ENCODE results near the gene CALN1. TPM values are rescaled to one million over a fixed set of nuclear protein-coding genes. Genes with fewer than 3 reads are reported as not detected.

CALN1 gene
- total RNA-seq, 4 donors from 2014 or later, result under 0.01 to 0.06 TPM; not detected in 2

GRCh38 chr7:71843676-71844075 lies 568.5 kb downstream of the CALN1 start:
- intact Hi-C loops (cut with DNase I), result no loop called here
- no peaks in the 10 kb centered on the region for H3K4me1 ChIP-seq
- no peak overlapping the region for H3K4me3 ChIP-seq
- no peak for DNase-seq (ENCODE audit: extremely low spot score)
- H3K36me3 ChIP-seq, result no peaks in the 10 kb centered on the region
- peaks cover 0 to 4% (median 0%) of the 10 kb centered on the region in 4 donors for H3K9me3 ChIP-seq
- WGBS, result 47% methylated on average over 4 of the region's 4 CpGs
- no peak for TF ChIP-seq CTCF (IDR thresholded peaks at IDR 0.05)
- TF ChIP-seq POLR2A (IDR thresholded peaks at IDR 0.05; ENCODE audit: low read depth), result no peak
- TF ChIP-seq EP300 (IDR thresholded peaks at IDR 0.05), result no peak
- no peak for TF ChIP-seq POLR2AphosphoS5 (IDR thresholded peaks at IDR 0.05)
- H3K27ac ChIP-seq (replicated peaks in 1 of 4), result no peak overlapping the region
- H3K27me3 ChIP-seq, result peaks cover 0 to 5% (median 0%) of the 10 kb centered on the region in 4 donors

- Histone ChIP-seq H3K4me1 (no peaks in the 10 kb centered on the region), H3K27ac (replicated peaks in 1 of 4) (no peak overlapping the region), H3K4me3 (no peak overlapping the region), H3K36me3 (no peaks in the 10 kb centered on the region), H3K27me3 (peaks cover 0 to 5% (median 0%) of the 10 kb centered on the region in 4 donors), H3K9me3 (peaks cover 0 to under 1% (median 0%) of the 10 kb centered on the region in 4 donors)
- WGBS, result 61% methylated on average over 3 of the region's 3 CpGs
- intact Hi-C loops (cut with DNase I), result no loop called here
- TF ChIP-seq POLR2AphosphoS5 (IDR thresholded peaks at IDR 0.05), result no peak
- DNase-seq (ENCODE audit: extremely low spot score), result no peak
These were observed 569.4 kb downstream of the CALN1 start for GRCh38 chr7:71842786-71843185.

- Histone ChIP-seq H3K27ac (replicated peaks in 1 of 4) (no peak overlapping the region), H3K4me1 (no peaks in the 10 kb centered on the region), H3K27me3 (peaks cover 0 to 5% (median 0%) of the 10 kb centered on the region in 4 donors), H3K36me3 (no peaks in the 10 kb centered on the region), H3K4me3 (no peak overlapping the region), H3K9me3 (no peaks in the 10 kb centered on the region)
- TF ChIP-seq CTCF (IDR thresholded peaks at IDR 0.05) (no peak), POLR2AphosphoS5 (IDR thresholded peaks at IDR 0.05) (no peak), EP300 (IDR thresholded peaks at IDR 0.05) (no peak)
- DNase-seq (ENCODE audit: extremely low spot score), result no peak
- WGBS, result 45% methylated on average over 6 of the region's 6 CpGs
- intact Hi-C loops (cut with DNase I), result no loop called here
These were observed 569.8 kb downstream of the CALN1 start for GRCh38 chr7:71842381-71842780.

GRCh38 chr7:71835056-71835455 lies 577.1 kb downstream of the CALN1 start:
- H3K9me3 ChIP-seq, result no peaks in the 10 kb centered on the region
- no peak for DNase-seq (ENCODE audit: extremely low spot score)
- H3K27ac ChIP-seq (replicated peaks in 1 of 4), result no peak overlapping the region
- intact Hi-C loops (cut with DNase I), result no loop called here
- TF ChIP-seq POLR2A (IDR thresholded peaks at IDR 0.05; ENCODE audit: low read depth) (no peak), CTCF (IDR thresholded peaks at IDR 0.05) (no peak), EP300 (IDR thresholded peaks at IDR 0.05) (no peak), POLR2AphosphoS5 (IDR thresholded peaks at IDR 0.05) (no peak)
- no peaks in the 10 kb centered on the region for H3K4me1 ChIP-seq
- no peak overlapping the region for H3K4me3 ChIP-seq
- no peaks in the 10 kb centered on the region for H3K36me3 ChIP-seq
- peaks cover 0 to 5% (median 0%) of the 10 kb centered on the region in 4 donors for H3K27me3 ChIP-seq
- WGBS, result 78% methylated on average over 5 of the region's 5 CpGs

- no peaks in the 10 kb centered on the region for H3K4me1 ChIP-seq
- no peaks in the 10 kb centered on the region for H3K27me3 ChIP-seq
- TF ChIP-seq CTCF (IDR thresholded peaks at IDR 0.05) (no peak), EP300 (IDR thresholded peaks at IDR 0.05) (no peak), POLR2A (IDR thresholded peaks at IDR 0.05; ENCODE audit: low read depth) (no peak)
- 48% methylated on average over 3 of the region's 3 CpGs for WGBS
- no peaks in the 10 kb centered on the region for H3K36me3 ChIP-seq
- intact Hi-C loops (cut with DNase I), result no loop called here
- DNase-seq (ENCODE audit: extremely low spot score), result no peak
- H3K4me3 ChIP-seq, result no peak overlapping the region
- H3K27ac ChIP-seq (replicated peaks in 1 of 4), result no peak overlapping the region
- H3K9me3 ChIP-seq, result no peaks in the 10 kb centered on the region
These were observed 582.6 kb downstream of the CALN1 start for GRCh38 chr7:71829515-71829914.
